Osteocyte (in vitro differentiated cells): ENCODE measurements around the gene DLG4. TPM values are rescaled to one million over a fixed set of nuclear protein-coding genes. Genes with fewer than 3 reads are reported as not detected.

Experiments
- DNase-seq: peaks from one replicate; pipeline ENCODE4 v3.0.0; 2021; ENCODE audit warnings: mixed read lengths; ENCODE audit not compliant: unreplicated experiment; ENCODE audit errors: extremely low spot score
- H3K27ac Mint-ChIP-seq: one replicate; pipeline ENCODE4 v1.8.0; 2021; ENCODE audit warnings: mild to moderate bottlenecking, mixed read lengths; ENCODE audit not compliant: unreplicated experiment
- H3K27me3 Mint-ChIP-seq: one replicate; pipeline ENCODE4 v1.8.0; 2021; ENCODE audit warnings: mixed read lengths; ENCODE audit not compliant: unreplicated experiment
- H3K36me3 Mint-ChIP-seq: one replicate; pipeline ENCODE4 v1.8.0; 2021; ENCODE audit warnings: mixed read lengths; ENCODE audit not compliant: unreplicated experiment
- H3K4me1 Mint-ChIP-seq: one replicate; pipeline ENCODE4 v1.8.0; 2021; ENCODE audit warnings: mixed read lengths; ENCODE audit not compliant: unreplicated experiment
- H3K4me3 Mint-ChIP-seq: one replicate; pipeline ENCODE4 v1.8.0; 2021; ENCODE audit warnings: mild to moderate bottlenecking, moderate library complexity, mixed read lengths; ENCODE audit not compliant: unreplicated experiment
- H3K9me3 Mint-ChIP-seq: one replicate; pipeline ENCODE4 v1.8.0; 2021; ENCODE audit warnings: mixed read lengths; ENCODE audit not compliant: unreplicated experiment
- microRNA-seq: library from miRNA; unstranded; fragments of <30 nt; microRNA quantifications from one replicate; pipeline ENCODE4 v1.1.0, GENCODE V29; 2020; ENCODE audit not compliant: unreplicated experiment
- total RNA-seq: library from RNA; stranded (reverse); gene quantifications from 2 replicates; pipeline ENCODE4 v1.2.1, GENCODE V29; 2021
- TF ChIP-seq, protein P1 (sequence below): fragments of 200-600 bp; sonication (generic); IDR thresholded peaks from 2 replicates; pipeline ENCODE4 v1.5.0; 2021; ENCODE audit warnings: antibody characterized with exemption, mild to moderate bottlenecking, moderate library complexity

Gene DLG4
- total RNA-seq, 1 donor from 2014 or later, result 38.5 TPM

DNA sequence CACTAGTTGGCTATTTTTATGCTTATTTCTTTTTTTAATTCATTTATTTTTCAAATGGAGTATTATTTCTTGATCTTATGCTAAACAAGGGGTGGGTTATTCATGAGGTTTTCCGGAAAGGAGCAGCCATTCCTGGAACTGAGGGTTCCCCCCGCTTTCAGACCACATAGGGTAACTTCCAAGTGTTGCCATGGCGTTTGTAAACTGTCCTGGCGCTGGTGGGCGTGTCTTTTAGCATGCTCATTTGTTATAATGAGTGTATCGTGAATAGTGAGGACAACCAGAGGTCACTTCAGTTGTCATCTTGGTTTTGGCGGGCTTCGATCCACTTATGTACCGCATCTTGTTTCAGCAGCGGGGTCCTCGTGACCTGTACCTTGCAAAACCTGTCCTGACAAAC lies 75.4 kb downstream of the DLG4 start:
- Mint-ChIP-seq H3K27me3 (peaks cover 29% of the 10 kb centered on the region), H3K36me3 (no peaks in the 10 kb centered on the region), H3K4me3 (no peak overlapping the region), H3K9me3 (no peaks in the 10 kb centered on the region), H3K4me1 (no peaks in the 10 kb centered on the region), H3K27ac (no peak overlapping the region)
- TF ChIP-seq, protein P1, sequence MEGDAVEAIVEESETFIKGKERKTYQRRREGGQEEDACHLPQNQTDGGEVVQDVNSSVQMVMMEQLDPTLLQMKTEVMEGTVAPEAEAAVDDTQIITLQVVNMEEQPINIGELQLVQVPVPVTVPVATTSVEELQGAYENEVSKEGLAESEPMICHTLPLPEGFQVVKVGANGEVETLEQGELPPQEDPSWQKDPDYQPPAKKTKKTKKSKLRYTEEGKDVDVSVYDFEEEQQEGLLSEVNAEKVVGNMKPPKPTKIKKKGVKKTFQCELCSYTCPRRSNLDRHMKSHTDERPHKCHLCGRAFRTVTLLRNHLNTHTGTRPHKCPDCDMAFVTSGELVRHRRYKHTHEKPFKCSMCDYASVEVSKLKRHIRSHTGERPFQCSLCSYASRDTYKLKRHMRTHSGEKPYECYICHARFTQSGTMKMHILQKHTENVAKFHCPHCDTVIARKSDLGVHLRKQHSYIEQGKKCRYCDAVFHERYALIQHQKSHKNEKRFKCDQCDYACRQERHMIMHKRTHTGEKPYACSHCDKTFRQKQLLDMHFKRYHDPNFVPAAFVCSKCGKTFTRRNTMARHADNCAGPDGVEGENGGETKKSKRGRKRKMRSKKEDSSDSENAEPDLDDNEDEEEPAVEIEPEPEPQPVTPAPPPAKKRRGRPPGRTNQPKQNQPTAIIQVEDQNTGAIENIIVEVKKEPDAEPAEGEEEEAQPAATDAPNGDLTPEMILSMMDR, result no peak
- no peak for DNase-seq

DNA sequence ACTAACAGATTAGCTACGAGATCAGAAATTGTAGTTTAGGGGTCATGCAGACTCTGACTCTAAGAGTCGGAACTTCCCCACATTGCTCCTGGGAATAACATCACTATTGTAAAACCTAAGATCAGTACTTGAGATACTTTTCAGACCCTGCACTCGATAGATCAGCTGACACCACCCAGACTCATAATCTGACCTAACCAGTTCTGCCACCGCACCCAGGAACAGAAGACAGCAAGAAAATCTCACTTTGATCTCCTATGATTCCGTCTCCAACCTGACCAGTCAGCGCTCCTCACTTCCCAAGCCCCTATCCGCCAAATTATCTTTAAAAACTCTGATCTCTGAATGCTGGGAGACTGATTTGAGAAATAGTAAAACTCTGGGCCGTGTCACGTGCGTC lies 77.8 kb downstream of the DLG4 start:
- no peaks in the 10 kb centered on the region for H3K4me1 Mint-ChIP-seq
- no peak overlapping the region for H3K4me3 Mint-ChIP-seq
- no peak overlapping the region for H3K27ac Mint-ChIP-seq
- TF ChIP-seq, protein P1, result no peak
- peaks cover 38% of the 10 kb centered on the region for H3K27me3 Mint-ChIP-seq
- H3K9me3 Mint-ChIP-seq, result no peaks in the 10 kb centered on the region
- DNase-seq, result no peak
- H3K36me3 Mint-ChIP-seq, result no peaks in the 10 kb centered on the region

DNA sequence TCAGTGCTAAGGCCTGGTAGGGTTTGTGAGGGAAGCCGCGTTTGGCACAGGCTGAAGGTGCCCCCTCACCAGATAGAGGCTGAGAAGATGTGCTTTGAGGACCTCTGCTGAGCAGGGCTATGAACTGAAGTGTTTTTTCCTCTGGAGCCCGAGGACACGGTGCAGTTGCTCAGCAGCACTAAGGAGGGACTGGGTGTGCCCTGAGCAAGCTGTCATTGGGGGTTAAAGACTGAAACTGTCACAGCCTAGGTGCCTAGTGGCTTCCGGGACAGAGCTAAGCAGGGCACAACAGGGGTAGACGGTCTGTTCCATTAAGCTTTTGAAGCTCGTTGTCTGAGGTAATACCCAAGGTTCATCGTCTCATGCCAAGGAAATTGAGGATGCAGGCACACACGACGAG lies 80.2 kb downstream of the DLG4 start:
- H3K27me3 Mint-ChIP-seq, result peaks cover 34% of the 10 kb centered on the region
- no peak overlapping the region for H3K4me3 Mint-ChIP-seq
- TF ChIP-seq, protein P1, result no peak
- no peaks in the 10 kb centered on the region for H3K9me3 Mint-ChIP-seq
- DNase-seq, result no peak
- no peak overlapping the region for H3K27ac Mint-ChIP-seq
- H3K4me1 Mint-ChIP-seq, result peaks cover 3% of the 10 kb centered on the region
- no peaks in the 10 kb centered on the region for H3K36me3 Mint-ChIP-seq

DNA sequence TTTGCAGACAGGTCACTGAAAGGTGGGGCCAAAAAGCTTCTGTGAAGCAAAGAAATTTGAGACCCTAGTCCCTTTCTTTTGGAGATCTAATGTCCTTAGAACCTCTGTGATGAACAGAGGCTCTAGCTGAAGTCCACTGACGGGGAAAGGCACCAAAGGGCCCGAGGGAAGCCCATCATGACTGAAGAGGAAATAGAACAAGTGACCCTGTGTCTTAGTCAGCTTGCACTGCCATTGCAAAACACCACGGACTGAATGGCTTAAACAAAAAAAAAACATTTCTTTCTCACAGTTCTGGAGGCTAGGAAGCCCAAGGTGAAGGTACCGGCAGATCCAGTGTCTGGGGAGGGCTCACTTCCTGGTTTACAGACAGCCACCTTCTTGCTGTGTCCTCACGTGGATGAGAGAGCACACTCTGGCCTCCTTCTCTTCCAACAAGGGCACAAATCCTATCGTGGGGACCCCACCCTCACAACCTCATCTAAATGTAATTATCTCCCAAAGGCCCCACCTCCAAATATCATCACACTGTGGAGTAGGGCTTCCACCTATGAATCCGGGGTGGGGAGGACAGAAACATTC lies 80.7 kb downstream of the DLG4 start:
- H3K4me3 Mint-ChIP-seq, result no peak overlapping the region
- H3K27me3 Mint-ChIP-seq, result peaks cover 36% of the 10 kb centered on the region
- no peak overlapping the region for H3K27ac Mint-ChIP-seq
- H3K4me1 Mint-ChIP-seq, result peaks cover 3% of the 10 kb centered on the region
- no peaks in the 10 kb centered on the region for H3K36me3 Mint-ChIP-seq
- no peaks in the 10 kb centered on the region for H3K9me3 Mint-ChIP-seq
- DNase-seq, result no peak
- TF ChIP-seq, protein P1, result no peak

DNA sequence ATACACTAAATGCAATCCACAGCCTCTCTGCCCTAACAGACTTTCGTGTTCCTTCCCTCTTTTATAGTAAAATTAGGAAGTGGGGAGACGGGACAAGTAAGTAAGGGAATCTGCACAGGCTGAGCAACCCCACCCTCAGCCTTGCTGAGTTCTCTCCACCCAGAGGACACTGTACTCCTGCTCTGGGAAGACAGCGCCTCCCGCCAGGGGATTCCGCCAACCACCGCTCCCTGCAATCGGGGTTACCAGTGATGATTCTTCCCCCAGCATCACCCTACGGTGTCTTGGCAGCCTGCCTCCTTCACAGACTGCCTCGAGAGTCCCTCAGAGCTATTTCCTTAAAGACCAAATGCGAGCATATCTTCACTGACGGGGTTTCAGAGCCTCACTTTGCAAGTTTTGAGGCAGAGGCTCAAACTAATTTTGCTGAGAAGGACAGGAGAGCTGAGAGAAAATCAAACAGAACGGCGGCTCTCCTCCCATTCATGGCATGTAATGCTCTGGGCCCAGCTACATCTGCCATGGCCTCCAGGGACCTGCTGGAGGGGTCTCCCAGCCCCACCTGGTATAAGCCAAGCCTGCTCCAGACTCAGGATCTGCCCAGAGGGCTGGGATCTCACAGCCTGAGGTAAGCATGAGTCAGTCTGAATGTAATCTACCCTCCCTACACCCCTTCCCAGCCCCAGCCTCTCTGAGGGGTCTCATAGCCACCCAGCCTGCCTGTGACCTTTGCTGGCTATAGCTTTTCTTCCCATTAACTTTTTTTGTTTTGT lies 82.3 kb downstream of the DLG4 start:
- Mint-ChIP-seq H3K36me3 (no peaks in the 10 kb centered on the region), H3K27ac (no peak overlapping the region), H3K9me3 (no peaks in the 10 kb centered on the region), H3K4me3 (no peak overlapping the region), H3K27me3 (peaks cover 48% of the 10 kb centered on the region), H3K4me1 (peaks cover 9% of the 10 kb centered on the region)
- TF ChIP-seq, protein P1, result no peak
- no peak for DNase-seq

Small RNA genes within 50 kb of the gene (microRNA-seq; reads per million reads assigned to microRNA genes)
- gene MIR324, result 1,592 reads per million, percentile 83 among the genes with 10 or more reads in this experiment

Other genes starting within 250 kb of the DLG4 start
- gene ALOX12, start 223.8 kb downstream of the DLG4 start, total RNA-seq, result not detected in 2 replicates
- 255 and 269 TPM in 2 replicates for gene RNASEK, start 207.2 kb downstream of the DLG4 start, total RNA-seq
- not detected in 2 replicates for gene BCL6B, start 196.8 kb downstream of the DLG4 start, total RNA-seq
- 4.4 and 7.9 TPM in 2 replicates for gene SLC16A13, start 183.8 kb downstream of the DLG4 start, total RNA-seq
- gene SLC16A11, start 175.7 kb downstream of the DLG4 start, total RNA-seq, result 0.57 and 0.75 TPM in 2 replicates
- gene CLEC10A, start 139.6 kb downstream of the DLG4 start, total RNA-seq, result not detected in 2 replicates
- not detected in 2 replicates for gene ASGR2, start 105.0 kb downstream of the DLG4 start, total RNA-seq
- 1.6 and 2.4 TPM in 2 replicates for gene ASGR1, start 40.5 kb downstream of the DLG4 start, total RNA-seq
- 302 and 354 TPM in 2 replicates for gene ACADVL, start 102 bp upstream of the DLG4 start, total RNA-seq
- gene DVL2, start 14.7 kb upstream of the DLG4 start, total RNA-seq, result 87.7 and 99.7 TPM in 2 replicates
- 51.6 and 54.7 TPM in 2 replicates for gene PHF23, start 19.6 kb upstream of the DLG4 start, total RNA-seq
- 642 TPM in 2 replicates for gene GABARAP, start 22.6 kb upstream of the DLG4 start, total RNA-seq
- gene CTDNEP1, start 31.9 kb upstream of the DLG4 start, total RNA-seq, result 145 and 151 TPM in 2 replicates
- gene ELP5, start 32.4 kb upstream of the DLG4 start, total RNA-seq, result 30.2 and 37.6 TPM in 2 replicates
- gene CLDN7, start 42.6 kb upstream of the DLG4 start, total RNA-seq, result 0.27 and 0.89 TPM in 2 replicates
- 0.59 and 0.63 TPM in 2 replicates for gene SLC2A4, start 61.9 kb upstream of the DLG4 start, total RNA-seq
- 0.40 TPM in 1 of 2 replicates, not detected in the other for gene YBX2, start 74.8 kb upstream of the DLG4 start, total RNA-seq
- 352 and 359 TPM in 2 replicates for gene EIF5A, start 87.8 kb upstream of the DLG4 start, total RNA-seq
- gene GPS2, start 95.5 kb upstream of the DLG4 start, total RNA-seq, result 54.9 and 61.9 TPM in 2 replicates
- gene NEURL4, start 109.5 kb upstream of the DLG4 start, total RNA-seq, result 38.0 and 45.1 TPM in 2 replicates
- gene ACAP1, start 116.7 kb upstream of the DLG4 start, total RNA-seq, result 2.0 and 4.2 TPM in 2 replicates
- gene KCTD11, start 132.3 kb upstream of the DLG4 start, total RNA-seq, result 12.7 and 13.3 TPM in 2 replicates
- not detected in 2 replicates for gene TMEM95, start 135.3 kb upstream of the DLG4 start, total RNA-seq
- not detected in 2 replicates for gene TNK1, start 161.3 kb upstream of the DLG4 start, total RNA-seq
- gene PLSCR3, start 174.7 kb upstream of the DLG4 start, total RNA-seq, result 73.9 and 81.4 TPM in 2 replicates
- gene TMEM256, start 184.3 kb upstream of the DLG4 start, total RNA-seq, result 40.7 and 45.9 TPM in 2 replicates
- 53.8 and 56.8 TPM in 2 replicates for gene NLGN2, start 188.0 kb upstream of the DLG4 start, total RNA-seq
- not detected in 2 replicates for gene SPEM1, start 200.5 kb upstream of the DLG4 start, total RNA-seq
- gene SPEM2, start 205.8 kb upstream of the DLG4 start, total RNA-seq, result not detected in 2 replicates
- gene SPEM3, start 209.0 kb upstream of the DLG4 start, total RNA-seq, result not detected in 2 replicates
- gene TMEM102, start 215.6 kb upstream of the DLG4 start, total RNA-seq, result 6.4 and 6.7 TPM in 2 replicates
- gene FGF11, start 219.7 kb upstream of the DLG4 start, total RNA-seq, result 1.3 and 1.5 TPM in 2 replicates
- gene CHRNB1, start 225.2 kb upstream of the DLG4 start, total RNA-seq, result 9.3 and 11.0 TPM in 2 replicates